Effector memory CD8-positive, alpha-beta T cell (primary cell): ENCODE data around the gene ZNF511.
A peak's percentile ranks its signal among the peaks of the same experiment; 100 is the strongest.
"Not testable (repeated sequence)": the region's sequence is repeated elsewhere in the genome, so short reads cannot be mapped to it uniquely, and the experiment has no call there.

Experiments used
- ATAC-seq: fragments of 150-1000 bp; cut with Tn5 transposase; replicated peaks from 2 replicates; pipeline ENCODE4 v1.10.0; 2021; ENCODE audit warnings: mild to moderate bottlenecking, moderate library complexity
- DNase-seq, 3 experiments: peaks; one replicate each; pipeline ENCODE4 v3.0.0; 2021
- H3K27ac Mint-ChIP-seq, 2 donors: one replicate each; pipeline ENCODE4 v1.8.0; 2022; ENCODE audit warnings: mild to moderate bottlenecking in 2 of 2, mixed read lengths in 2 of 2, moderate library complexity in 2 of 2
- H3K27me3 Mint-ChIP-seq, 2 donors: one replicate each; pipeline ENCODE4 v1.8.0; 2022; ENCODE audit warnings: mixed read lengths in 2 of 2
- H3K36me3 Mint-ChIP-seq: one replicate; pipeline ENCODE4 v1.8.0; 2022; ENCODE audit warnings: mild to moderate bottlenecking, moderate library complexity, mixed read lengths; ENCODE audit not compliant: insufficient read depth
- H3K4me1 Mint-ChIP-seq, 2 donors: one replicate each; pipeline ENCODE4 v1.8.0; 2022; ENCODE audit warnings: low read depth in 2 of 2, mixed read lengths in 2 of 2
- H3K4me3 Mint-ChIP-seq, 2 donors: one replicate each; pipeline ENCODE4 v1.8.0; 2022; ENCODE audit warnings: mild to moderate bottlenecking in 2 of 2, mixed read lengths in 2 of 2, moderate library complexity in 2 of 2
- H3K9me3 Mint-ChIP-seq, 2 donors: one replicate each; pipeline ENCODE4 v1.8.0; 2022; ENCODE audit warnings: mixed read lengths in 2 of 2
- total RNA-seq, 9 experiments: gene quantifications; one replicate each; lab custom pipeline; 2026; lab: John Stamatoyannopoulos, UW

The ZNF511 gene
- total RNA-seq: 8.6 to 15.4 (median 11.6) reads per million in 9 experiments

- H3K36me3 Mint-ChIP-seq: peaks cover 51% of the 10 kb centered on the region
- peaks cover 24 to 30% of the 10 kb centered on the region in 2 donors for H3K4me1 Mint-ChIP-seq
- ATAC-seq (peak; percentile 72), DNase-seq (peak; percentile 90 to 94 (median 93))
- H3K27me3 Mint-ChIP-seq: no peaks in the 10 kb centered on the region
- no peaks in the 10 kb centered on the region for H3K9me3 Mint-ChIP-seq
- H3K4me3 Mint-ChIP-seq: peak within 1 kb of the TSS; percentile 95 to 98
- H3K27ac Mint-ChIP-seq: peak within 1 kb of the TSS; percentile 99
Measured at GRCh38 chr10:133308421-133309099, at the start of gene ZNF511, which contains the start of gene TUBGCP2. ZNF511 (plus strand) TSS chr10:133308914; CDS start chr10:133308944, 30 bp downstream. TUBGCP2 (minus strand) TSS chr10:133308872; CDS start chr10:133302941, 5,931 bp downstream.

- H3K4me3 Mint-ChIP-seq: peak overlapping the region; percentile 46 to 77
- H3K36me3 Mint-ChIP-seq: peaks cover 34% of the 10 kb centered on the region
- ATAC-seq (no peak), DNase-seq (no peak)
- peaks cover 47 to 53% of the 10 kb centered on the region in 2 donors for H3K4me1 Mint-ChIP-seq
- H3K27ac Mint-ChIP-seq: peak overlapping the region; percentile 71 to 93
- no peaks in the 10 kb centered on the region for H3K9me3 Mint-ChIP-seq
- no peaks in the 10 kb centered on the region for H3K27me3 Mint-ChIP-seq
Measured at GRCh38 chr10:133259602-133259989, 49.1 kb upstream of the ZNF511 start.

- H3K4me1 Mint-ChIP-seq: peaks cover 57 to 67% of the 10 kb centered on the region in 2 donors
- H3K36me3 Mint-ChIP-seq: peaks cover 46% of the 10 kb centered on the region
- H3K27me3 Mint-ChIP-seq: no peaks in the 10 kb centered on the region
- H3K4me3 Mint-ChIP-seq: peak overlapping the region; percentile 77
- no peaks in the 10 kb centered on the region for H3K9me3 Mint-ChIP-seq
- ATAC-seq (peak; percentile 70), DNase-seq (peak; percentile 60 to 66 (median 60))
- peak overlapping the region; percentile 86 to 93 for H3K27ac Mint-ChIP-seq
Measured at GRCh38 chr10:133260895-133261725, 47.6 kb upstream of the ZNF511 start.

GRCh38 chr10:133261726-133262325, 46.9 kb upstream of the ZNF511 start:
- Mint-ChIP-seq H3K36me3 (peaks cover 48% of the 10 kb centered on the region), H3K4me3 (peak overlapping the region; percentile 77), H3K27me3 (no peaks in the 10 kb centered on the region), H3K27ac (peak overlapping the region; percentile 86 to 93), H3K9me3 (no peaks in the 10 kb centered on the region), H3K4me1 (peaks cover 57 to 67% of the 10 kb centered on the region in 2 donors)
- DNase-seq (peak; percentile 67 to 71 (median 70)), ATAC-seq (peak; percentile 51)

- DNase-seq: no peak
- H3K4me3 Mint-ChIP-seq: peak overlapping the region; percentile 58 to 73
- H3K4me1 Mint-ChIP-seq: peaks cover 54 to 62% of the 10 kb centered on the region in 2 donors
- peak overlapping the region in 1 of 2 donors; percentile 65 for H3K27ac Mint-ChIP-seq
- no peak for ATAC-seq
- no peaks in the 10 kb centered on the region for H3K9me3 Mint-ChIP-seq
- no peaks in the 10 kb centered on the region for H3K27me3 Mint-ChIP-seq
- peaks cover 57% of the 10 kb centered on the region for H3K36me3 Mint-ChIP-seq
Measured at GRCh38 chr10:133262696-133263095, 46.0 kb upstream of the ZNF511 start.

GRCh38 chr10:133263674-133264073, 45.0 kb upstream of the ZNF511 start:
- Mint-ChIP-seq H3K36me3 (peaks cover 58% of the 10 kb centered on the region), H3K4me1 (peaks cover 49 to 57% of the 10 kb centered on the region in 2 donors), H3K4me3 (peak overlapping the region; percentile 74 to 75), H3K27ac (peak overlapping the region in 1 of 2 donors; percentile 62), H3K27me3 (no peaks in the 10 kb centered on the region), H3K9me3 (no peaks in the 10 kb centered on the region)
- ATAC-seq (no peak), DNase-seq (no peak)

- ATAC-seq (peak; percentile 30), DNase-seq (peak in 1 of 3 experiments; percentile 33)
- H3K9me3 Mint-ChIP-seq: no peaks in the 10 kb centered on the region
- H3K36me3 Mint-ChIP-seq: peaks cover 53% of the 10 kb centered on the region
- H3K4me1 Mint-ChIP-seq: peaks cover 43 to 51% of the 10 kb centered on the region in 2 donors
- H3K27ac Mint-ChIP-seq: peak overlapping the region; percentile 55 to 62
- H3K4me3 Mint-ChIP-seq: peak overlapping the region; percentile 74 to 75
- no peaks in the 10 kb centered on the region for H3K27me3 Mint-ChIP-seq
Measured at GRCh38 chr10:133264461-133264860, 44.3 kb upstream of the ZNF511 start.

GRCh38 chr10:133265052-133265451, 43.7 kb upstream of the ZNF511 start:
- Mint-ChIP-seq H3K4me1 (peaks cover 38 to 45% of the 10 kb centered on the region in 2 donors), H3K27ac (peak overlapping the region in 1 of 2 donors; percentile 75), H3K36me3 (peaks cover 56% of the 10 kb centered on the region), H3K4me3 (peak overlapping the region; percentile 62 to 64)
- H3K27me3 Mint-ChIP-seq, DNase-seq, H3K9me3 Mint-ChIP-seq, ATAC-seq: not testable (repeated sequence)

- Mint-ChIP-seq H3K4me3 (no peak overlapping the region), H3K36me3 (peaks cover 55% of the 10 kb centered on the region), H3K9me3 (no peaks in the 10 kb centered on the region), H3K27ac (peak overlapping the region; percentile 35 to 75), H3K4me1 (peaks cover 26 to 33% of the 10 kb centered on the region in 2 donors), H3K27me3 (no peaks in the 10 kb centered on the region)
- DNase-seq (no peak), ATAC-seq (no peak)
Measured at GRCh38 chr10:133266056-133266795, 42.5 kb upstream of the ZNF511 start.

GRCh38 chr10:133267293-133267692, 41.4 kb upstream of the ZNF511 start:
- H3K9me3 Mint-ChIP-seq: no peaks in the 10 kb centered on the region
- no peak for DNase-seq
- ATAC-seq: no peak
- no peaks in the 10 kb centered on the region for H3K27me3 Mint-ChIP-seq
- H3K4me1 Mint-ChIP-seq: peaks cover 26 to 30% of the 10 kb centered on the region in 2 donors
- peaks cover 61% of the 10 kb centered on the region for H3K36me3 Mint-ChIP-seq
- no peak overlapping the region for H3K4me3 Mint-ChIP-seq
- peak overlapping the region in 1 of 2 donors; percentile 35 for H3K27ac Mint-ChIP-seq

- Mint-ChIP-seq H3K27me3 (no peaks in the 10 kb centered on the region), H3K4me3 (no peak overlapping the region), H3K9me3 (no peaks in the 10 kb centered on the region), H3K4me1 (peaks cover 24 to 27% of the 10 kb centered on the region in 2 donors), H3K27ac (peak overlapping the region in 1 of 2 donors; percentile 59), H3K36me3 (peaks cover 61% of the 10 kb centered on the region)
- DNase-seq (no peak), ATAC-seq (no peak)
Measured at GRCh38 chr10:133267829-133268228, 40.9 kb upstream of the ZNF511 start.

- H3K27ac Mint-ChIP-seq: peak overlapping the region in 1 of 2 donors; percentile 59
- no peak for DNase-seq
- no peaks in the 10 kb centered on the region for H3K9me3 Mint-ChIP-seq
- H3K27me3 Mint-ChIP-seq: no peaks in the 10 kb centered on the region
- no peak overlapping the region for H3K4me3 Mint-ChIP-seq
- peaks cover 21 to 24% of the 10 kb centered on the region in 2 donors for H3K4me1 Mint-ChIP-seq
- no peak for ATAC-seq
- H3K36me3 Mint-ChIP-seq: peaks cover 59% of the 10 kb centered on the region
Measured at GRCh38 chr10:133268532-133268931, 40.2 kb upstream of the ZNF511 start.
